ENCODE results near the gene TMC5. TPM values are rescaled to one million over a fixed set of nuclear protein-coding genes. Genes with fewer than 3 reads are reported as not detected.
A peak's percentile ranks its signal among the peaks of the same experiment; 100 is the strongest.

TMC5 gene
- total and polyA plus RNA-seq, 4 donors, result 0.50 to 1.2 (median 0.83) TPM

DNA sequence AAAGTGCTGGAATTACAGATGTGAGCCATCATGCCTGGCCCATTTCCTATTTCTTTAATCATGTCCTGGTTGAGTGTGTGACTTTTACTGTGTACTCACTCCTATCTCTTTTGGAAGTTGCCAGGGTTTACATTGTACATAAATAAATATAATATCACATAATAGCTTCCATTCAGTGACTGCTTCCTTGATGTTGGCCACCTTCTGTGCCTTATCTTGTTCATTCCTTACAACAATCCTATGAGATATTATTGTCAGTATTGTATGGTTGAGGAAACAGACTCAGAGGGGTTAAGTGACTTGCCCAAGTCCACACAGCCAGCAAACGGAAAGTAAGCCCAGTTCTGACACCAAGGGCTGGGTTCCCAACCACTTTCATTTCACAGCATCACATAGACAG, 16.9 kb downstream of the TMC5 start:
- H3K27me3 ChIP-seq (ENCODE audit: control insufficient read depth in 4 of 4, insufficient read depth in 4 of 4, low read length in 3 of 4), result no peaks in the 10 kb centered on the region
- WGBS, result 57% methylated on average over 1 of the region's 1 CpG
- no peak overlapping the region for H3K9ac ChIP-seq (ENCODE audit: low read depth in 1 of 2, low read length in 2 of 2)
- no peak overlapping the region for H3K4me3 ChIP-seq (ENCODE audit: low read depth in 1 of 3, low read length in 3 of 3)
- peaks cover 0 to 5% (median 3%) of the 10 kb centered on the region in 4 donors for H3K4me1 ChIP-seq (ENCODE audit: control insufficient read depth in 4 of 4, insufficient read depth in 4 of 4, low read length in 3 of 4)
- H3K36me3 ChIP-seq (ENCODE audit: control insufficient read depth in 4 of 4, insufficient read depth in 3 of 4, low read depth in 1 of 4, low read length in 3 of 4), result no peaks in the 10 kb centered on the region
- H3K9me3 ChIP-seq (ENCODE audit: control insufficient read depth in 4 of 4, low read length in 3 of 4), result no peaks in the 10 kb centered on the region
- DNase-seq (ENCODE audit: low spot score), result no peak
- no peak overlapping the region for H3K27ac ChIP-seq (ENCODE audit: low read depth in 1 of 2, low read length in 2 of 2)
- no peak for TF ChIP-seq JUND (IDR thresholded peaks at IDR 0.05)
- no peak for TF ChIP-seq SP1 (IDR thresholded peaks at IDR 0.05)
- TF ChIP-seq, protein P1, sequence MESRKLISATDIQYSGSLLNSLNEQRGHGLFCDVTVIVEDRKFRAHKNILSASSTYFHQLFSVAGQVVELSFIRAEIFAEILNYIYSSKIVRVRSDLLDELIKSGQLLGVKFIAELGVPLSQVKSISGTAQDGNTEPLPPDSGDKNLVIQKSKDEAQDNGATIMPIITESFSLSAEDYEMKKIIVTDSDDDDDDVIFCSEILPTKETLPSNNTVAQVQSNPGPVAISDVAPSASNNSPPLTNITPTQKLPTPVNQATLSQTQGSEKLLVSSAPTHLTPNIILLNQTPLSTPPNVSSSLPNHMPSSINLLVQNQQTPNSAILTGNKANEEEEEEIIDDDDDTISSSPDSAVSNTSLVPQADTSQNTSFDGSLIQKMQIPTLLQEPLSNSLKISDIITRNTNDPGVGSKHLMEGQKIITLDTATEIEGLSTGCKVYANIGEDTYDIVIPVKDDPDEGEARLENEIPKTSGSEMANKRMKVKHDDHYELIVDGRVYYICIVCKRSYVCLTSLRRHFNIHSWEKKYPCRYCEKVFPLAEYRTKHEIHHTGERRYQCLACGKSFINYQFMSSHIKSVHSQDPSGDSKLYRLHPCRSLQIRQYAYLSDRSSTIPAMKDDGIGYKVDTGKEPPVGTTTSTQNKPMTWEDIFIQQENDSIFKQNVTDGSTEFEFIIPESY (IDR thresholded peaks at IDR 0.05), result no peak

GRCh38 chr16:19436540-19436939, 18.9 kb downstream of the TMC5 start:
- WGBS, result 92% methylated on average over 1 of the region's 1 CpG

DNA sequence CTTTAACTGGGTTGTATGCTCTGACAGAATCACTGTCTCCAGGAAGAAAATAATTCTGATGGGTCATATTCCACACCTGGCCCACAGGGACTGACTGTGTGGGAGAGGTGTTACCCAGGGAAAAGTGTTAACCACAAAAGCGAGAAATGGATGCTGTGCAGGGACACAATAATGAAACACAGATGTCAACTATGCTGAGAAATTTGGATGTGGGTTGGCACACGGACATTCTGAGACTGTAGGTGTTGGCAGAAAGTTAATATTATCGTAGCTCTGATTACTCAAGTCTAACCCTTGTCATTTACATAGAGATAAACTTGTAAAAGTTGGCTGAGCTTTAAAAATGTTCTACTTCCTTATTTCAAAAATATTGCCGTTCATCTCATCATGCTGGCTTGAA, 19.6 kb downstream of the TMC5 start:
- TF ChIP-seq HNF4A (conservative IDR thresholded peaks at IDR 0.05) (peak in 1 of 2 donors; percentile 46), RXRA (IDR thresholded peaks at IDR 0.05) (peak in 1 of 2 donors; percentile 45)
- TF ChIP-seq, protein P2, sequence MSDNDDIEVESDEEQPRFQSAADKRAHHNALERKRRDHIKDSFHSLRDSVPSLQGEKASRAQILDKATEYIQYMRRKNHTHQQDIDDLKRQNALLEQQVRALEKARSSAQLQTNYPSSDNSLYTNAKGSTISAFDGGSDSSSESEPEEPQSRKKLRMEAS (IDR thresholded peaks at IDR 0.05), result no peak
- H3K27ac ChIP-seq (ENCODE audit: low read depth in 1 of 2, low read length in 2 of 2), result no peak overlapping the region

More at GRCh38 chr16:19436540-19436939, 18.9 kb downstream of the TMC5 start:
- Histone ChIP-seq H3K4me3 (ENCODE audit: low read depth in 1 of 3, low read length in 3 of 3) (no peak overlapping the region), H3K27ac (ENCODE audit: low read depth in 1 of 2, low read length in 2 of 2) (no peak overlapping the region), H3K4me1 (ENCODE audit: control insufficient read depth in 4 of 4, insufficient read depth in 4 of 4, low read length in 3 of 4) (peaks cover 0 to 3% (median 0%) of the 10 kb centered on the region in 4 donors), H3K9ac (ENCODE audit: low read depth in 1 of 2, low read length in 2 of 2) (no peak overlapping the region), H3K27me3 (ENCODE audit: control insufficient read depth in 4 of 4, insufficient read depth in 4 of 4, low read length in 3 of 4) (peaks cover 0 to 4% (median 0%) of the 10 kb centered on the region in 4 donors), H3K9me3 (ENCODE audit: control insufficient read depth in 4 of 4, low read length in 3 of 4) (no peaks in the 10 kb centered on the region), H3K36me3 (ENCODE audit: control insufficient read depth in 4 of 4, insufficient read depth in 3 of 4, low read depth in 1 of 4, low read length in 3 of 4) (no peaks in the 10 kb centered on the region)
- DNase-seq (ENCODE audit: low spot score), result no peak
- no peak for TF ChIP-seq GABPA (IDR thresholded peaks at IDR 0.05 in 1 of 2, conservative IDR thresholded peaks at IDR 0.05 in 1 of 2)
- TF ChIP-seq TAF1 (conservative IDR thresholded peaks at IDR 0.05), result no peak
- TF ChIP-seq, protein P2 (IDR thresholded peaks at IDR 0.05), result no peak
- TF ChIP-seq RAD21 (IDR thresholded peaks at IDR 0.05), result no peak
- no peak for TF ChIP-seq FOXA1 (IDR thresholded peaks at IDR 0.05)

GRCh38 chr16:19438739-19439138, 21.1 kb downstream of the TMC5 start:
- DNase-seq (ENCODE audit: low spot score), result no peak
- WGBS, result 77% methylated on average over 1 of the region's 1 CpG
- no peaks in the 10 kb centered on the region for H3K36me3 ChIP-seq (ENCODE audit: control insufficient read depth in 4 of 4, insufficient read depth in 3 of 4, low read depth in 1 of 4, low read length in 3 of 4)
- TF ChIP-seq FOXA1 (IDR thresholded peaks at IDR 0.05) (no peak), EGR1 (IDR thresholded peaks at IDR 0.05; ENCODE audit: low read depth in 2 of 2) (no peak), REST (IDR thresholded peaks at IDR 0.05) (no peak), GABPA (IDR thresholded peaks at IDR 0.05 in 1 of 2, conservative IDR thresholded peaks at IDR 0.05 in 1 of 2) (no peak), TAF1 (conservative IDR thresholded peaks at IDR 0.05) (no peak)
- peaks cover 0 to 4% (median 0%) of the 10 kb centered on the region in 4 donors for H3K27me3 ChIP-seq (ENCODE audit: control insufficient read depth in 4 of 4, insufficient read depth in 4 of 4, low read length in 3 of 4)
- no peak overlapping the region for H3K27ac ChIP-seq (ENCODE audit: low read depth in 1 of 2, low read length in 2 of 2)
- no peak overlapping the region for H3K9ac ChIP-seq (ENCODE audit: low read depth in 1 of 2, low read length in 2 of 2)
- peaks cover 0 to 2% (median 0%) of the 10 kb centered on the region in 4 donors for H3K9me3 ChIP-seq (ENCODE audit: control insufficient read depth in 4 of 4, low read length in 3 of 4)
- H3K4me3 ChIP-seq (ENCODE audit: low read depth in 1 of 3, low read length in 3 of 3), result no peak overlapping the region
- H3K4me1 ChIP-seq (ENCODE audit: control insufficient read depth in 4 of 4, insufficient read depth in 4 of 4, low read length in 3 of 4), result no peaks in the 10 kb centered on the region

More for the DNA sequence above, 19.6 kb downstream of the TMC5 start:
- Histone ChIP-seq H3K9me3 (ENCODE audit: control insufficient read depth in 4 of 4, low read length in 3 of 4) (no peaks in the 10 kb centered on the region), H3K9ac (ENCODE audit: low read depth in 1 of 2, low read length in 2 of 2) (no peak overlapping the region), H3K4me3 (ENCODE audit: low read depth in 1 of 3, low read length in 3 of 3) (no peak overlapping the region), H3K36me3 (ENCODE audit: control insufficient read depth in 4 of 4, insufficient read depth in 3 of 4, low read depth in 1 of 4, low read length in 3 of 4) (no peaks in the 10 kb centered on the region), H3K4me1 (ENCODE audit: control insufficient read depth in 4 of 4, insufficient read depth in 4 of 4, low read length in 3 of 4) (peaks cover 0 to 2% (median 0%) of the 10 kb centered on the region in 4 donors), H3K27me3 (ENCODE audit: control insufficient read depth in 4 of 4, insufficient read depth in 4 of 4, low read length in 3 of 4) (peaks cover 0 to 4% (median 0%) of the 10 kb centered on the region in 4 donors)
- no peak for DNase-seq (ENCODE audit: low spot score)
- WGBS, result 27% methylated on average over 4 of the region's 4 CpGs

Data from liver (tissue), 9 donors.